Trophoblast cell (in vitro differentiated cells and primary cell): ENCODE data around the gene S100A7.

Experiments used
- DNase-seq, 2 donors: peaks; one replicate each; pipeline ENCODE4 v3.0.0-alpha.2; 2016
- H2AFZ ChIP-seq: 2 replicates; pipeline ENCODE4 v1.6.1; 2013; ENCODE audit warnings: low read length, moderate library complexity, mild to moderate bottlenecking; ENCODE audit not compliant: insufficient read depth, poor library complexity
- H2AK5ac ChIP-seq: 2 replicates; pipeline ENCODE4 v1.6.1; 2013; ENCODE audit warnings: mild to moderate bottlenecking, low read length
- H2BK120ac ChIP-seq: 2 replicates; pipeline ENCODE4 v1.6.1; 2013; ENCODE audit warnings: low read length, mild to moderate bottlenecking, moderate library complexity; ENCODE audit not compliant: insufficient read depth, poor library complexity
- H2BK12ac ChIP-seq: 2 replicates; pipeline ENCODE4 v1.6.1; 2013; ENCODE audit warnings: mild to moderate bottlenecking, low read length, moderate library complexity
- H2BK5ac ChIP-seq: 2 replicates; pipeline ENCODE4 v1.6.1; 2013; ENCODE audit warnings: low read length, low read depth, moderate library complexity, mild to moderate bottlenecking; ENCODE audit not compliant: poor library complexity
- H3K14ac ChIP-seq: 2 replicates; pipeline ENCODE4 v1.6.1; 2013; ENCODE audit warnings: mild to moderate bottlenecking, low read length
- H3K18ac ChIP-seq: 2 replicates; pipeline ENCODE4 v1.6.1; 2013; ENCODE audit warnings: mild to moderate bottlenecking, low read length
- H3K23ac ChIP-seq: 2 replicates; pipeline ENCODE4 v1.6.1; 2013; ENCODE audit warnings: low read length
- H3K27ac ChIP-seq: 2 replicates; pipeline ENCODE4 v1.5.1; 2013; ENCODE audit warnings: low read depth, mild to moderate bottlenecking, inconsistent platforms, low read length, moderate library complexity
- H3K27me3 ChIP-seq: 2 replicates; pipeline ENCODE4 v1.6.1; 2013; ENCODE audit warnings: inconsistent platforms, mild to moderate bottlenecking, low read length, moderate library complexity; ENCODE audit not compliant: insufficient read depth
- H3K36me3 ChIP-seq, 2 experiments: 1 replicate in 1 of 2; 2 replicates in 1 of 2; pipeline ENCODE4 v1.6.1; 2013; ENCODE audit warnings: low read length in 2 of 2, mild to moderate bottlenecking in 2 of 2, moderate library complexity in 1 of 2; ENCODE audit not compliant: insufficient read depth in 2 of 2, control insufficient read depth in 1 of 2
- H3K4ac ChIP-seq: 2 replicates; pipeline ENCODE4 v1.6.1; 2013; ENCODE audit warnings: low read depth, mild to moderate bottlenecking, low read length, moderate library complexity
- H3K4me1 ChIP-seq, 2 experiments: 1 replicate in 1 of 2; 2 replicates in 1 of 2; pipeline ENCODE4 v1.6.1; 2013; ENCODE audit warnings: low read length in 2 of 2, mild to moderate bottlenecking in 2 of 2, moderate library complexity in 1 of 2; ENCODE audit not compliant: insufficient read depth in 2 of 2, control insufficient read depth in 1 of 2
- H3K4me2 ChIP-seq: 2 replicates; pipeline ENCODE4 v1.6.1; 2013; ENCODE audit warnings: inconsistent platforms, mild to moderate bottlenecking, low read length, moderate library complexity
- H3K4me3 ChIP-seq: 2 replicates; pipeline ENCODE4 v1.5.1; 2013; ENCODE audit warnings: mild to moderate bottlenecking, low read depth, low read length, inconsistent platforms
- H3K79me1 ChIP-seq: one replicate; pipeline ENCODE4 v1.6.1; 2013; ENCODE audit warnings: low read length
- H3K79me2 ChIP-seq: 2 replicates; pipeline ENCODE4 v1.6.1; 2013; ENCODE audit warnings: low read length, mild to moderate bottlenecking; ENCODE audit not compliant: control insufficient read depth, insufficient read depth, poor library complexity
- H3K9ac ChIP-seq: 2 replicates; pipeline ENCODE4 v1.6.1; 2013; ENCODE audit warnings: mild to moderate bottlenecking, low read length
- H3K9me3 ChIP-seq: 2 replicates; pipeline ENCODE4 v1.6.1; 2013; ENCODE audit warnings: low read depth, mild to moderate bottlenecking, control low read depth, inconsistent platforms, low read length; ENCODE audit not compliant: insufficient read depth
- H4K12ac ChIP-seq: 2 replicates; pipeline ENCODE4 v1.6.1; 2013; ENCODE audit warnings: low read depth, mild to moderate bottlenecking, low read length, moderate library complexity
- H4K8ac ChIP-seq: 2 replicates; pipeline ENCODE4 v1.6.1; 2013; ENCODE audit warnings: low read depth, mild to moderate bottlenecking, low read length, moderate library complexity
- H4K91ac ChIP-seq: one replicate; pipeline ENCODE4 v1.6.1; 2013; ENCODE audit warnings: low read depth, mild to moderate bottlenecking, low read length, moderate library complexity
- WGBS: extraction: QIAGEN DNeasy Blood & Tissue Kit; methylation state at CpG from one replicate; pipeline ENCODE4 v1.1.7; 2013; ENCODE audit warnings: missing lambda C conversion rate; ENCODE audit not compliant: insufficient read length, insufficient coverage; ENCODE audit errors: extremely low coverage; 5-methylcytosine and 5-hydroxymethylcytosine counted together

S100A7 gene

DNA sequence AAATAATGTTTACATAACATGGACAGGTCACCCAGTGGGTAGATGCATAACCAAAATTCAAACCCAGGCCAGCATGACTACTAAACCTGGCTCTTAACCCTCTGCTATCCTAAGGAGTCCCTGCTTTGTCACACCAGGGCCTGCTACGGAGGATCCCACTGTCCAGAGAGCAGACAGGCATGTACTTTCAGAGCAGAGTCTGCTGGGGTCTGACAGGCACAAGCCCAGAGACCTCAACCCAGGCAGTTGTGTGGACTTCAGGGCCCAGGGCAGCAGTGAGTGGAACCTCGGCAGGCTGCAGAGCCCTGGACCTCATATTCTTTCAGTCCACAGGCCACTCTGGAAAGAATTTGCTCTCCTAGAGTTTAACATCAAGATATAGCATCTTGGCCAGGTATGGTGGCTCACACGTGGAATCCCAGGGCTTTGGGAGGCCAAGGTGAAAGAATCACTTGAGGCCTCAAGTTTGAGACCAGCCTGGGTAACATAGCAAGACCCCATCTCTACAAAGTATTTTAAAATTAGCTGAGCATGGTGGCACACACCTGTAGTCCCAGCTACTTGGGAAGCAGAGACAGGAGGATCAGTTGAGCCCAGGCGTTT is 16.1 kb upstream of the S100A7 start:
- DNase-seq = no peak
- Histone ChIP-seq H2BK5ac (no peak overlapping the region), H4K8ac (no peak overlapping the region), H3K27me3 (no peaks in the 10 kb centered on the region), H3K36me3 (no peaks in the 10 kb centered on the region), H2AK5ac (no peak overlapping the region), H2AFZ (no peak overlapping the region), H2BK12ac (no peak overlapping the region), H3K9ac (no peak overlapping the region), H3K23ac (no peak overlapping the region), H3K4me2 (no peak overlapping the region), H3K9me3 (peaks cover 5% of the 10 kb centered on the region), H3K4me3 (no peak overlapping the region), H4K12ac (no peak overlapping the region), H3K18ac (no peak overlapping the region), H3K79me1 (peaks cover 3% of the 10 kb centered on the region), H2BK120ac (no peak overlapping the region), H3K79me2 (peaks cover 1% of the 10 kb centered on the region), H3K27ac (no peak overlapping the region), H3K4ac (no peak overlapping the region), H3K4me1 (peaks cover 12 to 18% of the 10 kb centered on the region in 2 experiments), H4K91ac (peak overlapping the region; percentile 8), H3K14ac (no peak overlapping the region)
- WGBS = no CpG with 5 or more reads among the region's 4 CpGs

DNA sequence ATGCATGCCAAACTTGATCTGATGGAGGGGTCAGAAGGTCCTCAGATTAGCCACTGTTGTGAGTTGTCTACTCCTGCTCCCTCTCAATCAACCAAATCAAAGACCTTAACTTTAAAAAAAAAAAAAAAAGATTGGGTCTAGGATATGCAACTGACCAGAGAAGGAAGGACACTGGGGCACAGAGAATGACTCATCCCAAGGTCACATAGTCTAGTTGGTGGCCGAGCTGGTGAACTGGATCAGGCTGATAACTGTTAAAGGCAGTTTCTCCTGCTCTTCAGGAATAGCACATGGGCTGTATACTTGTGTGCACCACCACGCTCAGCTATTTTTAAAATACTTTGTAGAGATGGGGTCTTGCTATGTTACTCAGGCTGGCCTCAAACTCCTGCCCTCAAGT is 14.8 kb upstream of the S100A7 start:
- no peak overlapping the region for H2AK5ac ChIP-seq
- H3K79me1 ChIP-seq = peaks cover 3% of the 10 kb centered on the region
- H3K4ac ChIP-seq = no peak overlapping the region
- H4K12ac ChIP-seq = no peak overlapping the region
- H3K9me3 ChIP-seq = peaks cover 12% of the 10 kb centered on the region
- no peak overlapping the region for H3K27ac ChIP-seq
- no peak overlapping the region for H2BK5ac ChIP-seq
- H4K91ac ChIP-seq = no peak overlapping the region
- H3K36me3 ChIP-seq = no peaks in the 10 kb centered on the region
- no peak overlapping the region for H3K4me2 ChIP-seq
- peaks cover 1% of the 10 kb centered on the region for H3K79me2 ChIP-seq
- H3K4me3 ChIP-seq = no peak overlapping the region
- no peak for DNase-seq
- no peak overlapping the region for H3K23ac ChIP-seq
- peaks cover 12 to 18% of the 10 kb centered on the region in 2 experiments for H3K4me1 ChIP-seq
- no peak overlapping the region for H3K9ac ChIP-seq
- H4K8ac ChIP-seq = no peak overlapping the region
- no peak overlapping the region for H2AFZ ChIP-seq
- no peak overlapping the region for H2BK120ac ChIP-seq
- H3K14ac ChIP-seq = no peak overlapping the region
- no peak overlapping the region for H3K18ac ChIP-seq
- H3K27me3 ChIP-seq = no peaks in the 10 kb centered on the region
- no peak overlapping the region for H2BK12ac ChIP-seq
- WGBS = no CpG with 5 or more reads among the region's 2 CpGs

DNA sequence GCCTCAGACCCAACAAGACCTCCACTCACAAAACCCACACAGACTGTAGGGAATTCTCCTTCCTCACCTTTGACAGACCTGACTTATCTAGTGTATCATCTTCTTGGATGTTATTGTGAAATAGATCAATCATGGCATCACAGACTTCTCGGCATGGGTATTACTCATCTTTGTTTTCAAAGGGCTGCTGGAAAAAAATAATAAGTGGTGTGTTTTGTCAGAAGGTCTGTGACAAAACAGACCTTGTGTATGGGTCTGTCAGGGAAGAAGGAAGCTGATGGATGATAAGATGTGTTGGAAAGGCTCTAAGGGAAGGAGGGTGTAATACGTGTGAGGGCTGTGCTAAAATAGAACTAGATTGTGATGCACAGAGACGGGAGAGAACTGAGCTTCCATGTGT is 13.9 kb upstream of the S100A7 start:
- H3K36me3 ChIP-seq = no peaks in the 10 kb centered on the region
- H2AK5ac ChIP-seq = no peak overlapping the region
- no peak overlapping the region for H3K9ac ChIP-seq
- no peak overlapping the region for H4K12ac ChIP-seq
- no peak overlapping the region for H2BK12ac ChIP-seq
- peaks cover 11 to 17% of the 10 kb centered on the region in 2 experiments for H3K4me1 ChIP-seq
- peaks cover 1% of the 10 kb centered on the region for H3K79me2 ChIP-seq
- no peaks in the 10 kb centered on the region for H3K27me3 ChIP-seq
- DNase-seq = peak in 1 of 2 donors; percentile 10
- no peak overlapping the region for H3K18ac ChIP-seq
- H3K4ac ChIP-seq = no peak overlapping the region
- H2BK5ac ChIP-seq = no peak overlapping the region
- H4K91ac ChIP-seq = no peak overlapping the region
- H2BK120ac ChIP-seq = no peak overlapping the region
- H3K27ac ChIP-seq = peak overlapping the region; percentile 9
- H3K23ac ChIP-seq = no peak overlapping the region
- no peak overlapping the region for H3K14ac ChIP-seq
- peaks cover 3% of the 10 kb centered on the region for H3K79me1 ChIP-seq
- no peak overlapping the region for H3K4me3 ChIP-seq
- H3K9me3 ChIP-seq = peaks cover 14% of the 10 kb centered on the region
- no peak overlapping the region for H3K4me2 ChIP-seq
- no peak overlapping the region for H4K8ac ChIP-seq
- no CpG with 5 or more reads among the region's 3 CpGs for WGBS
- H2AFZ ChIP-seq = no peak overlapping the region

GRCh38 chr1:153470707-153471106 is 10.3 kb upstream of the S100A7 start:
- Histone ChIP-seq H3K4me1 (peaks cover 3 to 5% of the 10 kb centered on the region in 2 experiments), H3K18ac (no peak overlapping the region), H4K12ac (no peak overlapping the region), H3K27ac (no peak overlapping the region), H2BK120ac (no peak overlapping the region), H3K79me1 (peaks cover 2% of the 10 kb centered on the region), H2BK12ac (no peak overlapping the region), H3K79me2 (no peaks in the 10 kb centered on the region), H2AK5ac (no peak overlapping the region), H4K8ac (no peak overlapping the region), H3K27me3 (no peaks in the 10 kb centered on the region), H3K36me3 (no peaks in the 10 kb centered on the region), H3K4me2 (no peak overlapping the region), H3K9me3 (peaks cover 14% of the 10 kb centered on the region), H4K91ac (no peak overlapping the region), H2BK5ac (no peak overlapping the region), H2AFZ (no peak overlapping the region), H3K9ac (no peak overlapping the region), H3K4ac (no peak overlapping the region), H3K23ac (no peak overlapping the region), H3K14ac (no peak overlapping the region), H3K4me3 (no peak overlapping the region)
- DNase-seq = no peak
